Measurements from ENCODE around the gene CACNA1G. TPM values are rescaled to one million over a fixed set of nuclear protein-coding genes. Genes with fewer than 3 reads are reported as not detected.

The CACNA1G gene
- total and polyA plus RNA-seq, 2 experiments from 2014 or later: 3.5 to 4.8 TPM

DNA sequence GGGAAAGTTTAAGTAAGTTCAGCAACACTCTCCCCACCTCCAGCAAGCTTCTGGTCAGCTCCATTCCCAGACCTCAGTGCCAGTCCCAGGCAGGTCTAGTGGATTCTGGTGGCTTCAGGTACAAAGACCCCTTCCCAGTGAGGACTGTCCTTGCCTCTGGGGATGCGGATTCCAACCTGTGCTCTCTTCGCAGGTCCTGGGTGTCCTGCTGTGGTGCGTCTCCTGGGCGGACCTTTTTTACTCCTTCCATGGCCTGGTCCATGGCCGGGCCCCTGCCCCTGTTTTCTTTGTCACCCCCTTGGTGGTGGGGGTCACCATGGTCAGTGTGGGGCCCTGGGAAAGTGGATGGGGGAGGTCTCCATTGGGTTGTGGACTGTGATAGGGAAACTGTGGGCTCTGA is 96.0 kb downstream of the CACNA1G start:
- Histone ChIP-seq H3K9me2 (replicated peaks; ENCODE audit: insufficient read depth) (no peaks in the 10 kb centered on the region), H3K9me3 (ENCODE audit: low read depth) (no peaks in the 10 kb centered on the region), H3K4me3 (no peak overlapping the region), H3K27me3 (no peaks in the 10 kb centered on the region), H3K27ac (no peak overlapping the region), H3K36me3 (replicated peaks; ENCODE audit: insufficient read depth, low read depth) (no peaks in the 10 kb centered on the region), H3K79me2 (no peaks in the 10 kb centered on the region), H3K4me1 (ENCODE audit: insufficient read depth) (peaks cover 17% of the 10 kb centered on the region), H4K20me1 (ENCODE audit: insufficient read depth, poor library complexity, severe bottlenecking) (no peaks in the 10 kb centered on the region), H2AFZ (no peak overlapping the region), H3K4me2 (no peak overlapping the region)
- TF ChIP-seq EZH2phosphoT487 (IDR thresholded peaks at IDR 0.05; ENCODE audit: low read depth, severe bottlenecking, unreplicated experiment): no peak
- DNase-seq (ENCODE audit: low spot score): no peak
- WGBS (ENCODE audit: low lambda C conversion rate, missing lambda C conversion rate): 85% methylated on average over 5 of the region's 5 CpGs

- Histone ChIP-seq H3K79me2 (no peaks in the 10 kb centered on the region), H3K27ac (no peak overlapping the region), H3K4me1 (ENCODE audit: insufficient read depth) (peaks cover 20% of the 10 kb centered on the region), H3K9me2 (replicated peaks; ENCODE audit: insufficient read depth) (no peaks in the 10 kb centered on the region), H3K9me3 (ENCODE audit: low read depth) (no peaks in the 10 kb centered on the region), H4K20me1 (ENCODE audit: insufficient read depth, poor library complexity, severe bottlenecking) (no peaks in the 10 kb centered on the region), H3K36me3 (replicated peaks; ENCODE audit: insufficient read depth, low read depth) (no peaks in the 10 kb centered on the region), H3K4me2 (no peak overlapping the region), H2AFZ (no peak overlapping the region), H3K4me3 (no peak overlapping the region), H3K27me3 (no peaks in the 10 kb centered on the region)
- WGBS (ENCODE audit: low lambda C conversion rate, missing lambda C conversion rate): 87% methylated on average over 7 of the region's 7 CpGs
- TF ChIP-seq CTCF (IDR thresholded peaks at IDR 0.05; ENCODE audit: poor library complexity) (no peak), EZH2phosphoT487 (IDR thresholded peaks at IDR 0.05; ENCODE audit: low read depth, severe bottlenecking, unreplicated experiment) (no peak), EZH2 (IDR thresholded peaks at IDR 0.05; ENCODE audit: borderline replicate concordance) (no peak)
- no peak for DNase-seq (ENCODE audit: low spot score)
Observed at GRCh38 chr17:50657054-50657453, 96.5 kb downstream of the CACNA1G start.

- no peak overlapping the region for H2AFZ ChIP-seq
- WGBS (ENCODE audit: low lambda C conversion rate, missing lambda C conversion rate): 88% methylated on average over 7 of the region's 7 CpGs
- no peaks in the 10 kb centered on the region for H3K9me3 ChIP-seq (ENCODE audit: low read depth)
- no peak for TF ChIP-seq CTCF (IDR thresholded peaks at IDR 0.05; ENCODE audit: poor library complexity)
- TF ChIP-seq EZH2 (IDR thresholded peaks at IDR 0.05; ENCODE audit: borderline replicate concordance): no peak
- no peak for TF ChIP-seq EZH2phosphoT487 (IDR thresholded peaks at IDR 0.05; ENCODE audit: low read depth, severe bottlenecking, unreplicated experiment)
- H4K20me1 ChIP-seq (ENCODE audit: insufficient read depth, poor library complexity, severe bottlenecking): no peaks in the 10 kb centered on the region
- peaks cover 22% of the 10 kb centered on the region for H3K4me1 ChIP-seq (ENCODE audit: insufficient read depth)
- no peaks in the 10 kb centered on the region for H3K36me3 ChIP-seq (replicated peaks; ENCODE audit: insufficient read depth, low read depth)
- H3K9me2 ChIP-seq (replicated peaks; ENCODE audit: insufficient read depth): no peaks in the 10 kb centered on the region
- no peak overlapping the region for H3K4me3 ChIP-seq
- DNase-seq (ENCODE audit: low spot score): no peak
- H3K4me2 ChIP-seq: no peak overlapping the region
- no peak overlapping the region for H3K27ac ChIP-seq
- H3K79me2 ChIP-seq: no peaks in the 10 kb centered on the region
- no peaks in the 10 kb centered on the region for H3K27me3 ChIP-seq
Observed at GRCh38 chr17:50657627-50658026, 97.1 kb downstream of the CACNA1G start.

DNA sequence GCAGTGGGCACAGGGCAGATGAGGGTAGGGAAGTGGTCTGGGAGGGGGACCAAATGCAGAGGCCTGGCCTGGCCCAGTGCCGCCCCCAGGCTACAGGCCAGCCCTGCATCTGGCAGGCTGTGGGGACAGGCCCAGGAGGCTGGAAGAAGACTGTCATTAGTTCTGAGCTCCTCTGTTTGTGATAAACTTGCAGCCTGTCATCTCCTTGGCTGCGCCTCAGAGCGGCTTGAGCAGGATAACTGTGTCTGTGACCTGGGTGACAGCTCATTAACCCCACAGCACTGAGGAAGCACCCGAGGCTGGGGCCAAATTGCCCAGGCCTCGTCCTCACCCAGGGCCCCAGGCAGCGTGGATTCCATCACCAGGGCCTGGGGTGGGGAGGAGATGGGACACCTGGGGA is 98.1 kb downstream of the CACNA1G start:
- TF ChIP-seq EZH2 (IDR thresholded peaks at IDR 0.05; ENCODE audit: borderline replicate concordance): no peak
- no peak for TF ChIP-seq EZH2phosphoT487 (IDR thresholded peaks at IDR 0.05; ENCODE audit: low read depth, severe bottlenecking, unreplicated experiment)
- TF ChIP-seq CTCF (IDR thresholded peaks at IDR 0.05; ENCODE audit: poor library complexity): no peak

More for the DNA sequence above, 98.1 kb downstream of the CACNA1G start:
- no peak overlapping the region for H3K4me3 ChIP-seq
- H3K27ac ChIP-seq: no peak overlapping the region
- no peaks in the 10 kb centered on the region for H3K9me3 ChIP-seq (ENCODE audit: low read depth)
- no peaks in the 10 kb centered on the region for H3K79me2 ChIP-seq
- no peaks in the 10 kb centered on the region for H3K36me3 ChIP-seq (replicated peaks; ENCODE audit: insufficient read depth, low read depth)
- 75% methylated on average over 6 of the region's 6 CpGs for WGBS (ENCODE audit: low lambda C conversion rate, missing lambda C conversion rate)
- no peaks in the 10 kb centered on the region for H3K9me2 ChIP-seq (replicated peaks; ENCODE audit: insufficient read depth)
- no peaks in the 10 kb centered on the region for H4K20me1 ChIP-seq (ENCODE audit: insufficient read depth, poor library complexity, severe bottlenecking)
- no peak overlapping the region for H3K4me2 ChIP-seq
- no peak for DNase-seq (ENCODE audit: low spot score)
- H3K27me3 ChIP-seq: no peaks in the 10 kb centered on the region
- H2AFZ ChIP-seq: no peak overlapping the region
- peaks cover 22% of the 10 kb centered on the region for H3K4me1 ChIP-seq (ENCODE audit: insufficient read depth)

All from hepatocyte (in vitro differentiated cells).